ENCODE measurements around the gene GALNT7.

DNA sequence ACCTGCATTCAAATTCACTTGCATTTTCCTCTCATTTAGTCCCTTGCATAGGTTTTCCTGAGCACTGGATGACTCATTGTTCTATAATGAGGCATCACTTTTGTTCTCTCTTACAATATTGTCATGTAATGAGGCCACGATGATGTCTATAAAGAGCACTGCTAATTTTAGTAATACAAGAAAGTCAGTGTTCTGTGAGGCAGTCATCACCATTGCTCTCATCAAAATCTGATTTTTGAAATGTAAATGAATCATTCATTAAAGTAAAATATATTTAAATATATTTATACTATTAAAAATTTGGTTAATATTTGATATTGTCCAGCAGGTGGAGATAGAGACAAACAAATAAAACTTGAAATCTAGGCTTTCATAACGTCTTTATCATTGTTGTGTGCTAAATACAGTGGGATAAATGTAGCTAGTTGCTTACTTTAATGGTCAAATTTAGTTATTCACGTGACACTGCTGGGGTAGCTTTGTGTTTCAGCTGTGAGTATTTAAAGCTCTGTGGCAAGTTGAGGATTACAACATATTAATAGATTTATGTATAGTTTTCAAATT lies 150.1 kb downstream of the GALNT7 start:
- TF ChIP-seq POLR2A (IDR thresholded peaks at IDR 0.05): no peak
- TF ChIP-seq, protein P1, sequence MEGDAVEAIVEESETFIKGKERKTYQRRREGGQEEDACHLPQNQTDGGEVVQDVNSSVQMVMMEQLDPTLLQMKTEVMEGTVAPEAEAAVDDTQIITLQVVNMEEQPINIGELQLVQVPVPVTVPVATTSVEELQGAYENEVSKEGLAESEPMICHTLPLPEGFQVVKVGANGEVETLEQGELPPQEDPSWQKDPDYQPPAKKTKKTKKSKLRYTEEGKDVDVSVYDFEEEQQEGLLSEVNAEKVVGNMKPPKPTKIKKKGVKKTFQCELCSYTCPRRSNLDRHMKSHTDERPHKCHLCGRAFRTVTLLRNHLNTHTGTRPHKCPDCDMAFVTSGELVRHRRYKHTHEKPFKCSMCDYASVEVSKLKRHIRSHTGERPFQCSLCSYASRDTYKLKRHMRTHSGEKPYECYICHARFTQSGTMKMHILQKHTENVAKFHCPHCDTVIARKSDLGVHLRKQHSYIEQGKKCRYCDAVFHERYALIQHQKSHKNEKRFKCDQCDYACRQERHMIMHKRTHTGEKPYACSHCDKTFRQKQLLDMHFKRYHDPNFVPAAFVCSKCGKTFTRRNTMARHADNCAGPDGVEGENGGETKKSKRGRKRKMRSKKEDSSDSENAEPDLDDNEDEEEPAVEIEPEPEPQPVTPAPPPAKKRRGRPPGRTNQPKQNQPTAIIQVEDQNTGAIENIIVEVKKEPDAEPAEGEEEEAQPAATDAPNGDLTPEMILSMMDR (IDR thresholded peaks at IDR 0.05): peak; percentile 20 to 50 (median 41)
- TF ChIP-seq EP300 (IDR thresholded peaks at IDR 0.05): no peak

Measured in tibial nerve (tissue), 4 donors.